B cell (primary cell): Measurements from ENCODE around the gene SEMA7A. TPM values are rescaled to one million over a fixed set of nuclear protein-coding genes. Genes with fewer than 3 reads are reported as not detected.

Source experiments
- ATAC-seq: fragments of 200-7000 bp; cut with Tn5 transposase; one replicate; pipeline ENCODE4 v1.10.0; 2021; ENCODE audit warnings: low read depth, mild to moderate bottlenecking, moderate number of reproducible peaks, moderate library complexity
- CTCF ChIA-PET: fragments of 350-600 bp; sonication (Branson Sonifier 250); formaldehyde crosslinking; loops from one replicate; lab custom pipeline; 2021; ENCODE audit warnings: antibody characterized with exemption, inconsistent platforms; lab: Charles Lee
- POLR2A ChIA-PET: fragments of 350-600 bp; sonication (Branson Sonifier 250); formaldehyde crosslinking; loops from one replicate; lab custom pipeline; 2021; ENCODE audit warnings: antibody characterized with exemption; lab: Charles Lee
- DNase-seq: peaks from one replicate; pipeline ENCODE4 v3.0.0; 2013
- H2AFZ ChIP-seq: 2 replicates; pipeline ENCODE4 v1.6.1; 2012; ENCODE audit warnings: mild to moderate bottlenecking, low read depth, low read length; ENCODE audit not compliant: insufficient read depth, poor library complexity, severe bottlenecking
- H3K27ac ChIP-seq, 2 donors: 1 replicate in 1 of 2; 2 replicates in 1 of 2; pipeline ENCODE4 v1.5.1; 2012 to 2013; ENCODE audit warnings: low read length in 2 of 2, mild to moderate bottlenecking in 2 of 2, moderate library complexity in 1 of 2
- H3K27me3 ChIP-seq, 4 experiments: fragments of 200-600 bp in 1 of 4; sonication (generic) in 1 of 4; replicated peaks in 1 of 4; 1 replicate in 2 of 4; 2 replicates in 2 of 4; pipeline versions ENCODE4 v1.6.1 to v1.7.0; 2013 to 2016; ENCODE audit warnings: low read length in 3 of 4, mild to moderate bottlenecking in 2 of 4, mixed read lengths in 1 of 4, moderate library complexity in 1 of 4; ENCODE audit not compliant: insufficient read depth in 4 of 4, control insufficient read depth in 3 of 4; ENCODE audit errors: control extremely low read depth in 1 of 4
- H3K36me3 ChIP-seq, 2 experiments: replicated peaks in 1 of 2; 1 replicate in 1 of 2; 2 replicates in 1 of 2; pipeline versions ENCODE4 v1.6.1 to v1.7.1; 2013; ENCODE audit warnings: low read length in 1 of 2; ENCODE audit not compliant: insufficient read depth in 2 of 2, control insufficient read depth in 1 of 2; ENCODE audit errors: control extremely low read depth in 1 of 2, extremely low read depth in 1 of 2
- H3K4me1 ChIP-seq, 2 donors: fragments of 200-600 bp in 1 of 2; sonication (generic) in 1 of 2; 1 replicate in 1 of 2; 2 replicates in 1 of 2; pipeline versions ENCODE4 v1.5.1 to v1.6.1; 2013 to 2017; ENCODE audit warnings: low read length in 2 of 2; ENCODE audit not compliant: control insufficient read depth in 2 of 2, insufficient read depth in 2 of 2
- H3K4me2 ChIP-seq: replicated peaks from 2 replicates; pipeline ENCODE3; 2012; ENCODE audit warnings: mild to moderate bottlenecking, low read depth, low read length; ENCODE audit not compliant: poor library complexity, severe bottlenecking
- H3K4me3 ChIP-seq, 5 experiments: fragments of 200-600 bp in 1 of 5; sonication (generic) in 1 of 5; 1 replicate in 3 of 5; 2 replicates in 2 of 5; pipeline versions ENCODE4 v1.5.1 to v1.7.0; 2011 to 2016; ENCODE audit warnings: low read length in 4 of 5, mild to moderate bottlenecking in 4 of 5, low read depth in 2 of 5, control low read depth in 1 of 5, moderate library complexity in 1 of 5; ENCODE audit not compliant: insufficient read depth in 1 of 5; ENCODE audit errors: control extremely low read depth in 1 of 5, extremely low read depth in 1 of 5
- H3K79me2 ChIP-seq: fragments of 200-600 bp; sonication (generic); one replicate; pipeline ENCODE4 v1.6.0; 2016; ENCODE audit warnings: low read length; ENCODE audit not compliant: control insufficient read depth, insufficient read depth
- H3K9ac ChIP-seq: fragments of 200-600 bp; sonication (generic); 2 replicates; pipeline ENCODE4 v1.6.1; 2017; ENCODE audit warnings: mild to moderate bottlenecking, low read length, moderate library complexity
- H3K9me3 ChIP-seq, 3 donors: one replicate each; pipeline versions ENCODE4 v1.6.1 to v1.7.1; 2013; ENCODE audit warnings: low read length in 2 of 3; ENCODE audit not compliant: control insufficient read depth in 2 of 3, insufficient read depth in 1 of 3; ENCODE audit errors: control extremely low read depth in 1 of 3
- H4K20me1 ChIP-seq: 2 replicates; pipeline ENCODE4 v1.6.0; 2012; ENCODE audit warnings: mild to moderate bottlenecking, low read length; ENCODE audit not compliant: insufficient read depth, control insufficient read depth, poor library complexity, severe bottlenecking
- H3K27ac Mint-ChIP-seq: one replicate; pipeline ENCODE4 v1.8.0; 2021; ENCODE audit warnings: mixed read lengths
- H3K27me3 Mint-ChIP-seq: one replicate; pipeline ENCODE4 v1.8.0; 2021; ENCODE audit warnings: mixed read lengths
- H3K4me1 Mint-ChIP-seq: one replicate; pipeline ENCODE4 v1.8.0; 2021; ENCODE audit warnings: mixed read lengths
- H3K4me3 Mint-ChIP-seq: one replicate; pipeline ENCODE4 v1.8.0; 2021; ENCODE audit warnings: mixed read lengths
- H3K9me3 Mint-ChIP-seq: one replicate; pipeline ENCODE4 v1.8.0; 2022; ENCODE audit warnings: mixed read lengths; ENCODE audit not compliant: insufficient read depth
- EZH2 ChIP-seq: IDR thresholded peaks from 2 replicates; pipeline ENCODE4 v1.6.1; 2012; ENCODE audit warnings: borderline replicate concordance, low read depth, mild to moderate bottlenecking, moderate library complexity, low read length; ENCODE audit not compliant: insufficient read depth, poor library complexity, severe bottlenecking
- WGBS: methylation state at CpG from one replicate; pipeline ENCODE4 v1.1.5; 2013; ENCODE audit warnings: missing lambda C conversion rate; ENCODE audit not compliant: insufficient coverage; 5-methylcytosine and 5-hydroxymethylcytosine counted together
- intact Hi-C: fragments of 100-400 bp; cut with micrococcal nuclease; formaldehyde crosslinking; loops from one replicate; pipeline ENCODE4 v1.10.0; 2022
- polyA plus RNA-seq: library from polyadenylated mRNA; depleted of rRNA; stranded (reverse); fragments of >200 nt; gene quantifications from 2 replicates; pipeline ENCODE4 v1.2.3, GENCODE V29; 2012
- total RNA-seq, 2 donors: library from RNA; stranded (reverse); fragments of 120-200 nt in 1 of 2; gene quantifications; 1 replicate in 1 of 2; 2 replicates in 1 of 2; pipeline versions ENCODE4 v1.2.3 to v1.2.4, GENCODE V29; 2013 to 2022
- TF ChIP-seq, protein P1 (sequence below): fragments of 200-600 bp; IDR thresholded peaks from one replicate; pipeline ENCODE4 v1.8.0; 2022; ENCODE audit warnings: antibody characterized with exemption, mild to moderate bottlenecking

SEMA7A gene
- total and polyA plus RNA-seq, 2 donors (not counting 1 experiment from before 2014, with no cell fraction given), result 42.0 to 44.2 TPM

DNA sequence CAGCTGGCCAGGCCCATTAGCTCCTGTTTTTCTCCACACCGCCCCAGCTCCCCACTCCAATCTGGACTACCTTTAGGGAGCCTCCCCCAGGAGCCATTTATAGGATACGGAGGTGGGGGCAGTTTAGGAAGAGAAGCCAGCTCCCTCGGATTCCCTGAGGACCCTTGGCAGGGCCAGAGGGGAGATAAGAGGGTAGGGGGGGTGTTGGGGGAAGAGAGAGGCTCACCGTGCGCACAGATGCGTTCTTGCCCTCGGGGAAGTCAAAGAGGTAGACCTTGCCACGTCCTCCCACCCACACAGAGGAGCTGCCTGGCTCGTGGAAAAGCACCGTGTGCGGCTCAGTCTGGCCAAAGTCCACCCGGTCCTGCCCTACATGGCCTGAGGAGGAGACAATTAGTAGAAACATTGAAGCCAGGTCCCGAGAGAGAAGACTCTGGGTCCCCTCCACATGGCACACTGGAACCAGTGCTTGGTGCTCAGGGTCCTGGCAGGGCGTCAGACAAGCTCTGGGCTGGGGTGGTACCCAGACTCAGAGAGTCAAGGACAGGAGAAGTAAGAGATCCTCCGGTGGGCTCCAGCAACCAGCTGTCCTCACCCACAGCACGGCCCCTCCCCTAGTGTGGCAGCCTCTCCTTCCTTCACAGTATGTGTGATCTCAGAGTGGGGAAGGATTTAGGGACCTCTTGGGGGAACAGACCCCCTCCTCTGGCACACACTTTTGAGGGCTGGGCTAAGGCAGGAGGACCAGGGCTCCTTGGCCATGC, 15.0 kb downstream of the SEMA7A start:
- POLR2A ChIA-PET, result interaction anchor here (0.7 to 2.2 kb wide), 3 partner anchors 13 to 16 kb away, joined by 3 to 12 read pairs (median 3); no protein-coding TSS in a partner anchor
- Mint-ChIP-seq H3K9me3 (no peaks in the 10 kb centered on the region), H3K4me1 (peaks cover 74% of the 10 kb centered on the region), H3K4me3 (no peak overlapping the region), H3K27me3 (no peaks in the 10 kb centered on the region), H3K27ac (peak overlapping the region; percentile 76)
- H2AFZ ChIP-seq, result no peak overlapping the region
- ATAC-seq (no peak), DNase-seq (no peak)
- 71% methylated on average over 9 of the region's 16 CpGs for WGBS
- H3K4me2 ChIP-seq, result no peak overlapping the region
- peaks cover 50 to 82% of the 10 kb centered on the region in 2 donors for H3K4me1 ChIP-seq
- peak overlapping the region in 1 of 2 donors; percentile 40 for H3K27ac ChIP-seq
- peaks cover 3 to 52% of the 10 kb centered on the region in 2 experiments for H3K36me3 ChIP-seq
- peaks cover 89% of the 10 kb centered on the region for H3K79me2 ChIP-seq
- intact Hi-C loops, result no loop called here
- TF ChIP-seq, protein P1, sequence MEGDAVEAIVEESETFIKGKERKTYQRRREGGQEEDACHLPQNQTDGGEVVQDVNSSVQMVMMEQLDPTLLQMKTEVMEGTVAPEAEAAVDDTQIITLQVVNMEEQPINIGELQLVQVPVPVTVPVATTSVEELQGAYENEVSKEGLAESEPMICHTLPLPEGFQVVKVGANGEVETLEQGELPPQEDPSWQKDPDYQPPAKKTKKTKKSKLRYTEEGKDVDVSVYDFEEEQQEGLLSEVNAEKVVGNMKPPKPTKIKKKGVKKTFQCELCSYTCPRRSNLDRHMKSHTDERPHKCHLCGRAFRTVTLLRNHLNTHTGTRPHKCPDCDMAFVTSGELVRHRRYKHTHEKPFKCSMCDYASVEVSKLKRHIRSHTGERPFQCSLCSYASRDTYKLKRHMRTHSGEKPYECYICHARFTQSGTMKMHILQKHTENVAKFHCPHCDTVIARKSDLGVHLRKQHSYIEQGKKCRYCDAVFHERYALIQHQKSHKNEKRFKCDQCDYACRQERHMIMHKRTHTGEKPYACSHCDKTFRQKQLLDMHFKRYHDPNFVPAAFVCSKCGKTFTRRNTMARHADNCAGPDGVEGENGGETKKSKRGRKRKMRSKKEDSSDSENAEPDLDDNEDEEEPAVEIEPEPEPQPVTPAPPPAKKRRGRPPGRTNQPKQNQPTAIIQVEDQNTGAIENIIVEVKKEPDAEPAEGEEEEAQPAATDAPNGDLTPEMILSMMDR, result no peak
- TF ChIP-seq EZH2, result no peak
- no peak overlapping the region for H3K4me3 ChIP-seq
- H4K20me1 ChIP-seq, result peaks cover 95% of the 10 kb centered on the region
- H3K27me3 ChIP-seq, result no peaks in the 10 kb centered on the region
- no peak overlapping the region for H3K9ac ChIP-seq
- no peaks in the 10 kb centered on the region for H3K9me3 ChIP-seq
- CTCF ChIA-PET, result interaction anchor here (1.2 to 4.5 kb wide), 6 partner anchors 15 to 42 kb away, joined by 4 to 27 read pairs (median 14); no protein-coding TSS in a partner anchor

DNA sequence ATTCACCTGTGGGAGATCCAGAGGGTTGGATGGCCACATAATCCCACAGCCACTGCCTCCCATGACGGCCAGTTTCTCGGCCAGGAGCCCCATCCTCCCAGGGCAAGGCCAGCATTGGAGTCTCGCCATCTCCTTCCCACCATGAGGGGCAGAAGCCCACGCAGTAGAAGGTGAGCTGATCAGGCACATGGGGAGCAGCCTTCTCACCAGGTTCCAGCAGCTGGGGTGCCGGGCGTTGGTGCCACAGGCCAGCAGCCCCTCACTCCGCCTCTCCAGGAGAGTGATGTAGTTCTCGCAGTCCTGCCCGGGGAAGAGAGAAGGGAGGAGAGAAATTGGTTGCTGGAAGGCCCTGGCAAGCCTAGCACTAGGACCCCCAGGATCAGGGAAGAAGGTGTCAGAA, 16.1 kb downstream of the SEMA7A start:
- no peaks in the 10 kb centered on the region for H3K9me3 ChIP-seq
- no peak overlapping the region for H3K4me3 Mint-ChIP-seq
- H4K20me1 ChIP-seq, result peaks cover 84% of the 10 kb centered on the region
- H3K36me3 ChIP-seq, result peaks cover 3 to 61% of the 10 kb centered on the region in 2 experiments
- DNase-seq, result no peak
- TF ChIP-seq, protein P1, result no peak
- no peak for TF ChIP-seq EZH2
- H3K9me3 Mint-ChIP-seq, result no peaks in the 10 kb centered on the region
- H3K27me3 Mint-ChIP-seq, result no peaks in the 10 kb centered on the region
- 95% methylated on average over 7 of the region's 9 CpGs for WGBS
- no peak overlapping the region for H3K4me3 ChIP-seq
- peaks cover 78% of the 10 kb centered on the region for H3K79me2 ChIP-seq
- no peaks in the 10 kb centered on the region for H3K27me3 ChIP-seq
- H3K27ac ChIP-seq, result no peak overlapping the region
- peak overlapping the region; percentile 76 for H3K27ac Mint-ChIP-seq
- no peak for ATAC-seq
- peaks cover 65% of the 10 kb centered on the region for H3K4me1 Mint-ChIP-seq
- peaks cover 39 to 71% of the 10 kb centered on the region in 2 donors for H3K4me1 ChIP-seq
- POLR2A ChIA-PET, result no interaction called here
- intact Hi-C loops, result no loop called here
- CTCF ChIA-PET, result interaction anchor here (4.5 kb wide), 1 partner anchor 21 kb away, joined by 27 read pairs; no protein-coding TSS in a partner anchor
- H3K9ac ChIP-seq, result no peak overlapping the region
- H3K4me2 ChIP-seq, result no peak overlapping the region
- no peak overlapping the region for H2AFZ ChIP-seq
